ENCODE results near the gene FAAP100.

The FAAP100 gene

DNA sequence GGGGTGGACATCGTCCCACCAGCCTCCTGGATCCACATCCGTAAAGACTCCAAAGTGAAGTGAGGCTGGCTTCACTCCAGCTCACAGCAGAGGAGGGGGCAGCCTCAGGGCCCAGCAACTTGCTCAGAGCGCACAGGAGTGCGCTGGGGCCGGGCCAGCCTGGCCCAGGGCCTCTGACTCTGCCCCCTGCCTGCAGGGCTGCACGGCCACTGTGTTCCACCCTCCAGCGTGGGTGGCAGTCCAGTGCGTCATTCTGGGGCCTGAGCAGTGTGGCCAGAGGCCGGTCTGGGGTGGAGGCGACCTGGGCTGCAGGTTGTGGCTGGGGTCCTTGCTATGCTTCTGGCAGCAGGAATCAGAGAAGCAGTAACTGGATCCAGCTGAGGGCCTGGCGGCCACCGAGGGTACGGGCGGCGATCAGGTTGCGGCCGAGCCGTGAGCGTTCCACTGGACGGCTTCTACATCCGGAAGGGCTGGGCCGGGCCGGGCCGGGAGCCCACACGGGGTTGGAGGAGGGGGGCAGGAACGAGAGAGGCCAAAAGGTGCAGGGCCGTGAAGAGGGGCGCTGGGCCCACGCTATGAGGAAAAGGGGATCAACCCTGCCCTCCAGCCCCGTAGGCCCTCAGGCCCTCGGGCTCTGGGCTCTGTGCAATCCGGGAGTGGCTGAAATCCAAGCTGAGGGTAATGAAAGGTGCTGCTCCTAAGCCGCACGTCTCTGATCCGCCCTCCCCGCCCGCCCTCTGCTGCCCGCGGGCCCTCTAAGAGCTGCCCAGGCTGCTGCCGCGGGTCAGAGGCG, 24.4 kb downstream of the FAAP100 start, which contains the start of gene FSCN2:
FSCN2 (plus strand) TSS at position 787 of the 793 bp plus-strand sequence. CDS start 155 bp downstream, outside the sequence.
- DNase-seq (ENCODE audit: low read depth in 1 of 2, low spot score in 1 of 2), result no peak

GRCh38 chr17:81526662-81527571, 25.2 kb downstream of the FAAP100 start:
- DNase-seq (ENCODE audit: low read depth in 1 of 2, low spot score in 1 of 2), result no peak

- DNase-seq (ENCODE audit: low read depth in 1 of 2, low spot score in 1 of 2), result no peak
Measured at GRCh38 chr17:81524865-81525159, 27.3 kb downstream of the FAAP100 start.

GRCh38 chr17:81524039-81524864, 27.9 kb downstream of the FAAP100 start:
- no peak for DNase-seq (ENCODE audit: low read depth in 1 of 2, low spot score in 1 of 2)

DNA sequence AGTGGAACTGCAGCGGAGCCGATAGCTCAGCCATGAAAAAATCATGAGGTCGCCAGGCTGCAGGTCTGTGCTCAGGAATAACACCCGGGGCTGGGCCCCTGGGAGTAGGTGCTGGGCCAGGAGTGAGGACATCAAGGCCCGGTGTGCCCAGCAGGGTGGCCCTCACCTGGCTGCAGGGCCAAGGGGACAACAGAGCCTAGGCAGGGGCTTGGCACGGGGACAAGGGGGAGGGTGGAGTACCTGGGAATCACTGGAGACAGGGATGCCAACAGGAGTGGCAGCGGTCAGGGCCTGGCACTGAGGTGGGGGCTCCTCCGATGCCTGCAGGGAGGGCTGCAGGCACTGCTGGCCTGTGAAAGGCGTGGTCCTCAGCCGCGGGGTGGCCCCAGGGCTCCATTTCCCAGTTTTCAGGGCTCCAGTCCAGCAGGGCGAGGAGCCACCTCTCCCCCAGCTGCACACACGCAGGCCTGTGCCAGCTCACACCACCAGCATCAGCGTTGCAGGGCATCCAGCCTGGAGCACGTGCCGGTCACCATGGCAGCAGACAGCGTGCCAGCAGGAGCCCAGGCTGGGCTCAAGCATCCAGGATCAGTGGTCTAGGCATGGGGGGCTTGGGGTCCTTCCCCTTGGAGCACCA, 28.6 kb downstream of the FAAP100 start:
- no peak for DNase-seq (ENCODE audit: low read depth in 1 of 2, low spot score in 1 of 2)

- DNase-seq (ENCODE audit: low read depth in 1 of 2, low spot score in 1 of 2), result no peak
Measured at GRCh38 chr17:81522491-81523401, 29.4 kb downstream of the FAAP100 start.

GRCh38 chr17:81520021-81520901, 31.9 kb downstream of the FAAP100 start:
- DNase-seq (ENCODE audit: low read depth in 1 of 2, low spot score in 1 of 2), result no peak

GRCh38 chr17:81519284-81520020, 32.7 kb downstream of the FAAP100 start:
- peak in 1 of 2 donors; percentile 58 for DNase-seq (ENCODE audit: low read depth in 1 of 2, low spot score in 1 of 2)

DNA sequence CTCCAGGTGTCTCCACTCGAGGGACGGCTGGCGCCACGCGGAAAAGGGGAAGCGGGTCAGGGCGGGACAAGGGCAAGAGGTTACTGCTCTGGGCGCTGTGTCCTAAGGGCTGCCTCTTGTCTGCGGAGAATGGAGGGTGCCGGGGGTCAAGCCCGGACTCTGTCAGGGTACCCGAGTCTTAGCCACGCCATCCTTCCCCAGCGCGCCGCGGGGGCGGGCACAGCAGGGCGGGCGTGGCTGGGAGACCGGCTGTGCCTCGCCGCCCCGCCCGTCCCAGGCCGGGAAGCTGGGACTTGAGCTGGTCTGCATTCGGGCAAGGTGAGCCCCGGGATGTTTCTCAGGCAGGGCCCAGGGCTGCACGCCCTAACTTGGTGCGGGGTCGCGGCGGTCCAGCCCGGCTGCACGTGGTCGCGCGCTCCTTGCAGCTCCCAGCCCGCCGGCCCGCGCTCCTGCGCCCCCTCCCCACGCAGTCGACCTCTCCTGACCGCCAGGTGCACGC, 33.3 kb downstream of the FAAP100 start:
- no peak for DNase-seq (ENCODE audit: low read depth in 1 of 2, low spot score in 1 of 2)

GRCh38 chr17:81518113-81518784, 33.9 kb downstream of the FAAP100 start:
- no peak for DNase-seq (ENCODE audit: low read depth in 1 of 2, low spot score in 1 of 2)

GRCh38 chr17:81517339-81518112, 34.6 kb downstream of the FAAP100 start:
- DNase-seq (ENCODE audit: low read depth in 1 of 2, low spot score in 1 of 2), result no peak

DNA sequence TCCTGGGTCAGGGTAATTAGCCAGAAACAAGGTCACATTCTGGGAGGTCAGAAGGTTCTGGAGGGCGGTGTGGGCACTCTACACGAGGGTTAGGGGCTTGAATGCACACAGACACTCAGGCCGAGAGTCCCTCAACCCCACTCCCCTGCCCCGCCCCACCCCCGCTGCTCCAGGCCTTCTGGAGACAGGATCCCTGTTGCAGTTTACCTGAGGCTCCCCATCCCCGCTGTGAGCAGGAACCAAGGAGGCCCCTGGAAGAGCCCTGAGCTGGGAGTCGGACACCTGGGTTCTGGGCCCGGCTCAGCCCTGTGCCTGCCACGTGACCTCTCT, 35.2 kb downstream of the FAAP100 start:
- no peak for DNase-seq (ENCODE audit: low read depth in 1 of 2, low spot score in 1 of 2)

DNA sequence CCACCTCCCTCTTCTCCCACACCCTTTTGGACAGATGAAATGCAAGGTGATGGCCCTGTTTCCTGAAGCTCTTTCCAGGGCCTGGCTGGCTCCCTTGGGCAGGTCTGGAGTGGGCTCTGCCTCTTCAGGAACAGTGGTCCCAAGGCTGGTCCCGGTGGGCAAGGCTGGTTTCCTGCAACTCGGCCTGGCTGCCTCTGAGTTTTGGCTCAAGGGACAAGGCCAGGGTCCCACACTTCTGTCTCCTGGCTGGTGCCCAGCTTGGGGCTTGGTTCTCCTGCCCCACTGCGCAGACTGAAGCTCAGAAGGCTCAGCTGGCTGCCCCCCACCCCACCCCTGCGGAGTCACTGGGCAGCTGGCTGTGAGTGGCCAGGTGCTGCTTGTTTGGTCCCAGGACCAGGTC, 35.7 kb downstream of the FAAP100 start:
- DNase-seq (ENCODE audit: low read depth in 1 of 2, low spot score in 1 of 2), result no peak

DNA sequence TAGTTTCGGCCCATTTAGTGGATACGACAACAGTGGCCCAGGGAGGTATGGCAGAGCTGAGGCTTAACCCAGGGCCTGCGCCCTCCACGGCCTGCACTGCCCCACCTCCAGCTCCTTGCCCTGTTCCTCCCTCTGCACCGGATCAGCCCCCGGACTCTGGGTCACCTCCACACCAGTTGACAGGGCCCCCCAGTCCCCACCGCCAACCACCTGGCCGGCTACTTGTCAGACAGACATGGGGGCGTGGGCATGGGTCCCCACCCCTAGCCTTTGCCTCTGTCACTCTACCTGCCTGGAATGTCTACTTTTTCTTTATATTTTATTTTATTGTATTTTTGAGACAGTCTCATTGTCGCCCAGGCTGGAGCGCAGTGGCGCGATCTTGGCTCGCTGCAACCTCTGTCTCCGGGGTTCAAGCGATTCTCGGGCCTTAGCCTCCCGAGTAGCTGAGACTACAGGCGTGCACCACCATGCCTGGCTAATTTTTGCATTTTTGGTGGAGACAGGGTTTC, 36.6 kb downstream of the FAAP100 start:
- no peak for DNase-seq (ENCODE audit: low read depth in 1 of 2, low spot score in 1 of 2)

DNA sequence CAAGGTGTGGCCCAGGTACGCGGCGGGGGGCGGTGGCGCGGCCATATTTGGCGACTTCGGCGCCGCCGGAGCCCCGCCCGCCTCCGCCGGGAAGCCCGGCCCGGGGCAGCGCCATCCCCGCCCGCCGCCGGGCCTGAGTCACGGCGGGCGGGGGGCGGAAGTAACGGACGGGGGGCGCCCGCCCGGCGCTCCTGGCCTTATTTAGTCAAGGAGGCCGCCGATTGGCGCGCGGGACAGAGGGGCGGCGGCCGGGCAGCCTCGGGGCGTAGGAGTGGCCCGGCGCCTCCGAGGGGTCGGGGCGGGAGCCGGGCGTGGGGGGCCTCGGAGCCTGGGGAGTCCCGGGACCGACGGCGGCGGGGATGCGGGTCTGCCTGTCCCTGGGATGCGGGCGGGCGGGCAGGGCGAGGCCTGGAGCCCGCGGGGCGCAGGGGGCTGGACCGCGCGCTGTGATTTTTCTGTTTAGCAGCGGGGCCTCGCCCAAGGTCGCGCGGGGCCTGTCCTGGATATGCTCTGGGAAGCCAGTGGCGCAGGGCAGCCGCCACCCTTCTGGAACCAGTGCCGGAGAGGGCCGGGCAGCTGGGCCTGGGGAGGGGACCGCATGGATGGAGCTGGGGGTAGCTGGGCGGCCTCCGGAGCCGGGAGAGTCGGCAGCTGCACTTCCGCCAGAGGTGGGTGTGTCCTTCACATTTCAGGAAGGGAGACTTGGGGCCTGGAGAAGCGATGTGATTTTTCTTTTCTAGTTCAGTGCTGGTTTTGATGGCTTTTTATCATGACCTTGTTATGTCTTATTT, 37.2 kb downstream of the FAAP100 start:
- DNase-seq (ENCODE audit: low read depth in 1 of 2, low spot score in 1 of 2), result peak in 1 of 2 donors; percentile 61

DNA sequence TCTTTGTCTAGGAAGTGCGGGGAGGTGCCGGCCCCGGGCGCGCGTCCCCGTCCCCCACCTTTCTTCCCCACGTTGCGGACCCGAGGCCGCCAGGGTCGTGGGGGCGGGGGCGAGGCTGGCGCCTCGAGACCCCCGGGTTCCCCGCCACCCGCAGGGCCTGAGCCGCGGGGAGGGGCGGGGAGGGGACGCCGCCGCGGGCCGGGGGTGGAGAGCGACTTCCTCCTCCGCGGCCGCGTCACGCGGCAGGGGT, 37.7 kb downstream of the FAAP100 start:
- no peak for DNase-seq (ENCODE audit: low read depth in 1 of 2, low spot score in 1 of 2)
